Large intestine (tissue), 3 donors: ENCODE results near the gene SEM1. TPM values are rescaled to one million over a fixed set of nuclear protein-coding genes. Genes with fewer than 3 reads are reported as not detected.
"Not testable (repeated sequence)": the region's sequence is repeated elsewhere in the genome, so short reads cannot be mapped to it uniquely, and the experiment has no call there.

Experiments
- DNase-seq, 2 donors: peaks; one replicate each; pipeline versions ENCODE4 v3.0.0 to v3.0.0-alpha.2; 2013
- H3K27ac ChIP-seq: one replicate; pipeline ENCODE4 v1.5.1; 2013; ENCODE audit warnings: low read length
- H3K27me3 ChIP-seq: 2 replicates; pipeline ENCODE4 v1.6.1; 2013; ENCODE audit warnings: low read length; ENCODE audit not compliant: control insufficient read depth, insufficient read depth
- H3K36me3 ChIP-seq: 2 replicates; pipeline ENCODE4 v1.6.1; 2013; ENCODE audit warnings: low read length; ENCODE audit not compliant: control insufficient read depth, insufficient read depth
- H3K4me1 ChIP-seq: one replicate; pipeline ENCODE4 v1.6.1; 2013; ENCODE audit warnings: low read length; ENCODE audit not compliant: control insufficient read depth, insufficient read depth
- H3K4me3 ChIP-seq: one replicate; pipeline ENCODE4 v1.5.1; 2013; ENCODE audit warnings: low read length
- H3K9me3 ChIP-seq: one replicate; pipeline ENCODE4 v1.6.1; 2013; ENCODE audit warnings: mild to moderate bottlenecking, low read depth, low read length, moderate library complexity; ENCODE audit not compliant: control insufficient read depth
- WGBS: methylation state at CpG from one replicate; pipeline ENCODE4 v1.1.5; 2013; ENCODE audit warnings: low lambda C conversion rate; ENCODE audit not compliant: insufficient coverage; 5-methylcytosine and 5-hydroxymethylcytosine counted together
- polyA plus RNA-seq: library from polyadenylated mRNA; unstranded; fragments of 120-200 nt; gene quantifications from one replicate; pipeline ENCODE4 v1.2.1, GENCODE V29; 2013

SEM1 gene
- polyA plus RNA-seq, 1 donor: 202 TPM

DNA sequence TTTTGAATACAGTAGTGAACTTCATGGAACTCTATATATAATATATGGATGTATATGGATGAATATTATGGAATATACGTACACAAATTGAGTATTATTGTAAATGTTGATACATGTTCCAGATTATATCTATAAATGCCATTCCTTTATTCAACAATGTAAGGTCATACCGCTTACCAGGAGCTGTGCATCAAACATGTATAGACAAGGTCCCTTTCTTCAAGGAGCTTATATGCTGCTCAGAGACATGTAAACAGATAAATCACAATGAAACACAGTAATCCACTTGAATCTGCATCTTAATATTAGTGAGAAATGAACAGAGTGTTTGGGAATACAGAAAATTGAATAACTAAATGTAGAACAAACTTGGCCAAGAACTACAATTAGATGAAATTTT lies 898 bp upstream of the SEM1 start:
- Histone ChIP-seq H3K4me3 (no peak overlapping the region), H3K4me1 (peaks cover 3% of the 10 kb centered on the region), H3K36me3 (no peaks in the 10 kb centered on the region), H3K27me3 (peaks cover 7% of the 10 kb centered on the region), H3K27ac (no peak overlapping the region), H3K9me3 (no peaks in the 10 kb centered on the region)
- DNase-seq: no peak
- WGBS: no CpG with 5 or more reads among the region's 2 CpGs

DNA sequence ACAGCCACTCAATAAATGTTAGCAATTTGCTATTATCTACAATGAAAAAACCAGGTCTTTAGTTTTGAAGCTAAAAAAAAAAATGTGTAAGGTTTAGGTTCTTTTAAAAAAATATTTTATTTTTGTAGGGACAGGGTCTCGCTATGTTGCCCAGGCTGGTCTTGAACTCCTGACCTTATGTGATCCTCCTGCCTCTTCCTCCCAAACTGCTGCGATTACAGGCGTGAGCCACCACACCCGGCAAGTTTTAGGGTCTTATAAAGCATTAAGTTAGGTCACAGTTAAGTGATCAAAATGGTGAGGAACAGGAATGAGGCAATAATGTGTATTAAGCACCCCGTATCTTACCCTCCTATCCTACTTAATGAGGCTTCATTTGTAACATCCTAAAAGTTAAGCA lies 774 bp downstream of the SEM1 start:
- Histone ChIP-seq H3K36me3 (no peaks in the 10 kb centered on the region), H3K4me1 (peaks cover 3% of the 10 kb centered on the region), H3K27ac (no peak overlapping the region), H3K27me3 (peaks cover 4% of the 10 kb centered on the region), H3K9me3 (no peaks in the 10 kb centered on the region), H3K4me3 (peak overlapping the region; percentile 90)
- 80% methylated on average over 2 of the region's 5 CpGs for WGBS
- DNase-seq: no peak

DNA sequence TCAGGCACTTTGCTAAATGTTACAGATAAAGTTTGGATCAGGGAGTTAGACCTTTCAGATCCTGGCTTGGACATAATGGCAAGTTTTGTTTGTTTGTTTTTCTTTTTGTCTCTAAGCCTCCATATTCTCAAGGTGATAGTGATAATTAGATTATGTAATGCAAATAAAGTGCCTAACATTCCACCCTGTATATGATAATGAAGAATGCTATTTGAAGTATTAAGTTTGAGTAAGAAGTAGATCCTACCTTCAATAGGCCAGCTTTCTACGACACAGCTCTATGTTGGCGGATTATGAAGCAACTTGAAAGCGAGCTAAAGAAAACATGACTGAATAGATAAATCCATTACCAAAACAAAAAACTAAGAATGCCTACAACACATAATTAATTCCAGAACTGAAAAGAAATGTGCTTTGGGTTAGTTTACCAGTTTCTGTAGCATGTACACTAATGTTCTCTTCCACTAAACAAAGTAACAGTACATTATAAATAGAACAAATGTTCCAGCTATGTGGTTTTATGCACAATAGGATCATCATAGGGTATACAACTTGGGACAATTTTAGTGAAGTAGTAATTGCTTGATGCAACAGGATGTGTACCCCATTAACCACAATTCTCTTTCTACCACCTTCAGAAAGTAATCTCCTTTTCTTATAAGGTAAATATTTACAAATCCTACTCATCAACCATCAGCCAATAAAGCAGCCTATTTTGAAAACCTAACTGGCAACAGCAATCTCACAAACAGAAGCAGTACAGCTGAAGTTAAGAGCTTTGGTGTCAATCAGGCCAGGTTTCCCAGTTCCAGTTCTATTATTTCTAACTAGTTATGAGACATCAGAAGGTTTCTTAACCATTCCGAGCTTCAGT lies 1.5 kb downstream of the SEM1 start:
- no peaks in the 10 kb centered on the region for H3K9me3 ChIP-seq
- DNase-seq: no peak
- H3K27me3 ChIP-seq: peaks cover 2% of the 10 kb centered on the region
- H3K36me3 ChIP-seq: peaks cover 3% of the 10 kb centered on the region
- H3K27ac ChIP-seq: no peak overlapping the region
- 100% methylated on average over 2 of the region's 4 CpGs for WGBS
- H3K4me1 ChIP-seq: peaks cover 3% of the 10 kb centered on the region
- H3K4me3 ChIP-seq: peak overlapping the region; percentile 90

DNA sequence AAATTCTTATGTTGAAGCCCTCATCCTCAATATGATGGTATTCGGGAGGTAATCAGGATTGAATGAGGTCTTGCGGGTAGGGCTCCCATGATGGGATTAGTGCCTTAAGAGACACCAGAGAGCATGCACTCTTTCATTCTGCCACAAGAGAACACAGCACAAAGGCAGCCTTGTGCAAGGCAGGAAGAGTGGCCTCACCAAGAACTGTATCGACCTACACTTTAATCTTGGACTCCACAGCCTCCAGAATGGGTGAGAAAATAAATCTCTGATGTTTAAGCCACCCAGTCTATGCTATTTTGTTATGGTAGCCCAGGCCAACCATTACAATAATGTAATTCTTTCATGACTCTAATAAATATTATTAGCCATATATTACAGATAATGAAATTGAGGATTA lies 8.4 kb downstream of the SEM1 start:
- no peak overlapping the region for H3K27ac ChIP-seq
- H3K36me3 ChIP-seq: peaks cover 7% of the 10 kb centered on the region
- no peak for DNase-seq
- no peak overlapping the region for H3K4me3 ChIP-seq
- no peaks in the 10 kb centered on the region for H3K9me3 ChIP-seq
- H3K4me1 ChIP-seq: no peaks in the 10 kb centered on the region
- no CpG with 5 or more reads among the region's 3 CpGs for WGBS
- no peaks in the 10 kb centered on the region for H3K27me3 ChIP-seq

DNA sequence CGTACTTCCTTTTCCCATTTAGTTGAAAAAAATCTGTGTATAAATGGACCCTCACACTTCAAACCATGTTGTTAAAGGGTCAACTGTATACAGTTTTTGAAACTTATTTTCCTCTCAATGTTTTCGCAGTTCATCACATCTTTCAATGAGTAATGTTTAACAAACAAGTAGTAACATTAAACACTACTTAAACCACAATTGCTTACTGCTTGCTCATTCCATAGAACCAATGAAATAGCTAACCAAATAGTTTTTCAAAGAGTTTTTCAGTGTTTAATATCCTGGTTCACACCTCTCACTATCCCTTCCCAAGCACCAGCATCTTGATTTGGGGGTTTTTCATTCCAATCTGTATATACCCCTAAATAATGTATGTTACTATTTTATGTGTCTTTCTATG lies 9.1 kb downstream of the SEM1 start:
- WGBS: no CpG with 5 or more reads among the region's 2 CpGs
- Histone ChIP-seq H3K27ac (no peak overlapping the region), H3K36me3 (peaks cover 7% of the 10 kb centered on the region), H3K9me3 (no peaks in the 10 kb centered on the region), H3K4me3 (no peak overlapping the region), H3K4me1 (no peaks in the 10 kb centered on the region), H3K27me3 (no peaks in the 10 kb centered on the region)
- DNase-seq: no peak

DNA sequence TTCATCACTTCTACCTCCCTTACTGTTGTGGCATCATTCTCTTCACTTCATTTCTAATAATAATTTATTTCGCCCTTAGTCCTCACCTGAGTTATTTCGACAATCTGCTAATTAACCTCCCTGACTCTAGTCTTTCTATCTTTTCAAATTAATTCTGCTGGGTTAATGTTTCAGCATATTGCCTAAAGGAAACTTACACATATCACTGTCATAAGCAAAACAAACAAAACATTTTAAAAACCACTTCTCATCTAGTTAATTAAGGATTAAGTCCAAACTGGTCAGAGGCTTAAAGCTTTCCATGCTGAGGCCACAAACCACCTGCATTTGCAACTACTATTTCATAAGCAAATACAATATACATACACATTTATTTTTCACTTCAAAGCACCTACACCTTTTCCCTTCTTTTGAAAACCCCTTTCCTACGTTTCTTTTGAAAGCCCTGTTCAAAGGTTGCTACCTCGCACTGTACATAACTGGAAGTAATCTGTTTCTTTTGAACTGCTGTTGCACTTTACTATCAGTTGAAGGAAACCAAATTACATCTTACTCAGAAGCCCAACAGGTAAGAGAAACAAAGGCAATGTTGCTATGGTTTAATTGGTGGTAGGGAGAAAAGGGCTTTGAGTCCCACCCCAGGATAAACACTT lies 10.3 kb downstream of the SEM1 start:
- no peaks in the 10 kb centered on the region for H3K4me1 ChIP-seq
- H3K27me3 ChIP-seq: no peaks in the 10 kb centered on the region
- DNase-seq: no peak
- peaks cover 7% of the 10 kb centered on the region for H3K36me3 ChIP-seq
- H3K4me3 ChIP-seq: no peak overlapping the region
- 78% methylated on average over 4 of the region's 4 CpGs for WGBS
- H3K9me3 ChIP-seq: no peaks in the 10 kb centered on the region
- H3K27ac ChIP-seq: no peak overlapping the region

DNA sequence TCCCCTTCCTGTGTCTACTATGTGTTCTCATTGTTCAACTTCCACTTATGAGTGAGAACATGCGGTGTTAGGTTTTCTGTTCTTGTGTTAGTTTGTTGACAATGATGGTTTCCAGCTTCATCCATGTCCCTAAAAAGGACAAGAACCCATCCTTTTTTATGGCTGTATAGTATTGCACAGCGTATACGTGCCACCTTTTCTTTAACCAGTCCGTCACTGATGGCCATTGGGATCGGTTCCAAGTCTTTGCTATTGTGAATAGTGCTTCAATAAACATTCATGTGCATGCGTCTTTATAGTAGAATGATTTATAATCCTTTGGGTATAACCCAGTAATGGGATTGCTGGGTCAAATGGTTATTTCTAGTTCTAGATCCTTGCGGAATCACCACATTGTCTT lies 11.2 kb downstream of the SEM1 start:
- H3K4me3 ChIP-seq, H3K9me3 ChIP-seq, H3K4me1 ChIP-seq, H3K27me3 ChIP-seq, H3K27ac ChIP-seq, H3K36me3 ChIP-seq, DNase-seq: not testable (repeated sequence)
- WGBS: no CpG with 5 or more reads among the region's 7 CpGs

DNA sequence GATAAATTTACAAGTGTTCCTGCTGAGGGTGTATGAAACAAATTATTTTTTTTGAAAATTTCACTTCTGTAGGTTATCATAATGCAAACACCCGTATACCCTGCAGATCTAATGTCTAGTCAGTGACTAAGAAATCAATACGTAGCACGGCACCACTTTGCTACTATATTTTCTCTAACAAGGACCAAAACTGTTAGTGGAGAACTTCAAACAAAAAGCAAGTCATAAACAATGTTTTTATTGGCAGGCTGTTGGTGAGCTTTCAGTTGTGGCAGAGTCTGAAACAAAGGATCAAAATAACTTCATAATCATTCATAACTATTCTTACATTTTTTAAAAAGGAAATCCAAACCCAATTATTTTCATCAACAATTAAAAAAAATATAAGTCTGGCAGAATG lies 11.8 kb downstream of the SEM1 start:
- no peaks in the 10 kb centered on the region for H3K9me3 ChIP-seq
- no peak overlapping the region for H3K4me3 ChIP-seq
- no peak for DNase-seq
- no CpG with 5 or more reads among the region's 3 CpGs for WGBS
- H3K27ac ChIP-seq: no peak overlapping the region
- H3K4me1 ChIP-seq: no peaks in the 10 kb centered on the region
- peaks cover 7% of the 10 kb centered on the region for H3K36me3 ChIP-seq
- H3K27me3 ChIP-seq: no peaks in the 10 kb centered on the region

DNA sequence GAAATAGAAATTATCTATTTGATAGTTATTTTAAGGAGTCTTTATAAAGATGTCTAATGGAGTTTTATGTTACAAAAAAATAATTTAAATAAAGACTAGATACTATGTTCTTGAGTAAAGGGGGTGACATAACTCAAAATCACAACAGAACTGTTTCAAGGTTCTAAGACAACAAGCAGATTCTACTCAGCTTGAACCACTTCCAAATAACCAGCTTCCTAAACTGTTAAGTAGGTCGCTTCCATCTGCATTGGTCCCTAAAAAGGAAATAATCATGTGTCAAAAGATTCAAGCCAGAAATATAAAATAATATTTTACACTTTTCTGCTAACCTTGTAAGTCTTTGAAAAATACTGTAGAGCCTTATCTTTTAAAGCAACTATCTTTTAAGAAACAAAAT lies 14.1 kb downstream of the SEM1 start:
- WGBS: no CpG with 5 or more reads among the region's 1 CpG

DNA sequence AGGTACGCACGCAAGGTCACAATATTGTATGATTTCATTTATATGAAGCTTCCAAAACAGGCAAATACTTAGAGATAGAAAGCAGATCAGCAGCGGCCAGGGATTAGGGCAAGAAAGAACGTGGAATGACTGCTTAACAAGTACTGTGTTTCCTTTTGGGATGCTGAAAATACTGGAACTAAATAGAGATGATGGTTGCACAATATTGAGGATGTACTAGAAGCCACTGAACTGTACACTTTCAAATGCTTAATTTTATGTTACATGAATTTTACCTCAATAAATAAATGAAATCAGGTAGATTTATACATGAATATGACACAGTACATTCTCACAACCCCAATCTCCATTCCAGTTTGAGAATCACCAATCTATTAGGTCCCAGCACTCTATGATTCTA lies 15.6 kb downstream of the SEM1 start:
- Histone ChIP-seq H3K27ac (no peak overlapping the region), H3K27me3 (no peaks in the 10 kb centered on the region), H3K4me3 (no peak overlapping the region), H3K36me3 (peaks cover 2% of the 10 kb centered on the region), H3K9me3 (no peaks in the 10 kb centered on the region), H3K4me1 (no peaks in the 10 kb centered on the region)
- WGBS: 97% methylated on average over 4 of the region's 4 CpGs
- DNase-seq: no peak

More for the DNA sequence above, 14.1 kb downstream of the SEM1 start:
- Histone ChIP-seq H3K4me3 (no peak overlapping the region), H3K27me3 (no peaks in the 10 kb centered on the region), H3K36me3 (peaks cover 2% of the 10 kb centered on the region), H3K9me3 (no peaks in the 10 kb centered on the region), H3K4me1 (no peaks in the 10 kb centered on the region), H3K27ac (no peak overlapping the region)
- DNase-seq: no peak
